Measurements from ENCODE around the gene CCT3. TPM values are rescaled to one million over a fixed set of nuclear protein-coding genes. Genes with fewer than 3 reads are reported as not detected.

The CCT3 gene
- total RNA-seq, 1 donor from 2014 or later = 109 TPM

DNA sequence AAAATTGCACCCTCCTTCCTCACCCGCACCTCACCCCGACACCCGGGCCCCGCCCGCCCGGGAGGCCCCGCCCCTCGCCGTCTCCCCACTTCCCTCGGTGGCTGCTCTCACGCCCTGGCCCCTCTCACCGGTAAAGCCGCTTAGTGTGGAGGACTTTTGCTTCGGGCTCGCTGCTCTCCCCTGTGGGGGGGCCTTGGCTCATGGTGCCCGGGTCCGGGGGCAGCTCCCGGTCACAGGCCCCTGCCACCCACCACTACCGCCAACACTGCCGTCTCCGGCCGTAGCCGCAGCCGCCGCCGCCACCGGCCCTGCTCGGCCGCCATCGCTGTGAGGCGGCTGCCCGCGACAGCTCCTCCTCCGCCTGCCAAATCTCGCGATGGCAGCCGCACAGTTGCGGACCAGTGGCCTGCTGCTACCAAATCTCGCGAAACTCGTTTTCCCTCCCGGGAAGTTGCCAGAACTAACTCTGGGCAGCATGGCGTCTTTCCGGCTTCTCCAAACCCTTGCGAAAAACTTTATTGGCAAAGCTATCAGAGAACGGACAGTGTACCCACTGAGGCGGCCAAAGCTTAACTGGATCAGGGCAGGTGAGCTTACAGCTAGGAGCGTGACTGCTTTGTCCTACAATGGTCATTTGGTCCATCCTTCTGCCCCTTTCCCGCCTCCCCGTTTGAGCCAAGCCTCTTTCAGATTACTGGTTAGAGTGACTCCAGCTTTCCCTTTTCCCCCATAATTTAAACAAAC lies 55.4 kb downstream of the CCT3 start, which contains the start of gene SMG5:
Gene SMG5 (minus strand): TSS at position 347 of the 744 bp plus-strand sequence. CDS start 145 bp downstream, at position 202.
- peak within 1 kb of the TSS; percentile 82 to 85 for H3K27ac ChIP-seq
- H3K9me3 ChIP-seq = no peaks in the 10 kb centered on the region
- DNase-seq (ENCODE audit: low spot score in 2 of 2) = peak; percentile 86 to 98
- peaks cover 6 to 11% of the 10 kb centered on the region in 2 donors for H3K36me3 ChIP-seq
- intact Hi-C loops (cut with DNase I) = loop anchor here (1.0 kb wide), 1 partner anchor 56 kb away; the partner anchor contains the start of genes CCT3 and TSACC
- H3K4me3 ChIP-seq = peak within 1 kb of the TSS; percentile 81 to 88
- peaks cover 0 to 13% of the 10 kb centered on the region in 2 donors for H3K4me1 ChIP-seq
- TF ChIP-seq, protein P1, sequence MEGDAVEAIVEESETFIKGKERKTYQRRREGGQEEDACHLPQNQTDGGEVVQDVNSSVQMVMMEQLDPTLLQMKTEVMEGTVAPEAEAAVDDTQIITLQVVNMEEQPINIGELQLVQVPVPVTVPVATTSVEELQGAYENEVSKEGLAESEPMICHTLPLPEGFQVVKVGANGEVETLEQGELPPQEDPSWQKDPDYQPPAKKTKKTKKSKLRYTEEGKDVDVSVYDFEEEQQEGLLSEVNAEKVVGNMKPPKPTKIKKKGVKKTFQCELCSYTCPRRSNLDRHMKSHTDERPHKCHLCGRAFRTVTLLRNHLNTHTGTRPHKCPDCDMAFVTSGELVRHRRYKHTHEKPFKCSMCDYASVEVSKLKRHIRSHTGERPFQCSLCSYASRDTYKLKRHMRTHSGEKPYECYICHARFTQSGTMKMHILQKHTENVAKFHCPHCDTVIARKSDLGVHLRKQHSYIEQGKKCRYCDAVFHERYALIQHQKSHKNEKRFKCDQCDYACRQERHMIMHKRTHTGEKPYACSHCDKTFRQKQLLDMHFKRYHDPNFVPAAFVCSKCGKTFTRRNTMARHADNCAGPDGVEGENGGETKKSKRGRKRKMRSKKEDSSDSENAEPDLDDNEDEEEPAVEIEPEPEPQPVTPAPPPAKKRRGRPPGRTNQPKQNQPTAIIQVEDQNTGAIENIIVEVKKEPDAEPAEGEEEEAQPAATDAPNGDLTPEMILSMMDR (IDR thresholded peaks at IDR 0.05) = no peak
- no peaks in the 10 kb centered on the region for H3K27me3 ChIP-seq

DNA sequence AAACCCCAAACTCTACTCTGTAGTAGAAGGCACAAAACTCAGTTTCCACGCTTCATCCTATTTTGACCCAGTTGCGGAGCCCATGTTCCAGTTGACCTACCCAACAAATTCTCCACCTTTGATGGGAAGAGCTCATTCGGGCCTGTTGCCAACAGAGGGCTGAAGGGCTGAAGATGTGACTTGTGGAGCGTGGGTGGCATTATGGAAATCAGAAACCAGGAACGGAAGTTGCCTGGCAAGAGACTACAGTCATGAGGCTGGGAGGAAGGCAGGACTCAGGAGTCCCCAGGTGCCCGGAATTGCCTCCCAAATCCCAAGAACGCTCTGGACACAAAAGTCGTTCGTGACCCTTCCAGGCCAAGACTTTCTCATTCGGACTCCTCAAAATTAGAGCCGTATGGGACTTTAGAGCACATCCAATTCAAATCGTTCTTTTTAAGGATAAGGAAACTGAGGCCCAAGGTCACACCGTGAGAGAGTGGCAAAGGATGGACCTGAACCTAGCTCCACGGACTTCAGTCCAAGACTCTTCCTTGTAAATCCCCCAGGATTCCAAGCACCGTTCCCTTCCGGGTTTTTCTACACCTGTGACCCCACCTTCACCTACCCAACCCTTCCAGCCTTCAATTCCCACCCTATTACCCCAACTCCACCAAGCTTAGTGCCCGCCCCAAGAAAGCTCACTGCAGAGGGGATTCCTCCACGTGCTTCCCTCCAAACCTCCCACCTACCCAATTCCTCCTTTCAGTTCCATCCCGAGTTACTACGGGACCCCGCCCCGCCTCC lies 56.2 kb downstream of the CCT3 start:
- DNase-seq (ENCODE audit: low spot score in 2 of 2) = no peak
- Histone ChIP-seq H3K36me3 (peaks cover 12 to 19% of the 10 kb centered on the region in 2 donors), H3K4me3 (peak overlapping the region; percentile 81 to 88), H3K9me3 (no peaks in the 10 kb centered on the region), H3K27me3 (no peaks in the 10 kb centered on the region), H3K4me1 (peaks cover 0 to 13% of the 10 kb centered on the region in 2 donors), H3K27ac (peak overlapping the region; percentile 82 to 85)
- intact Hi-C loops (cut with DNase I) = loop anchor here (1.0 kb wide), 1 partner anchor 56 kb away; the partner anchor contains the start of genes CCT3 and TSACC
- TF ChIP-seq, protein P1 (IDR thresholded peaks at IDR 0.05) = no peak

DNA sequence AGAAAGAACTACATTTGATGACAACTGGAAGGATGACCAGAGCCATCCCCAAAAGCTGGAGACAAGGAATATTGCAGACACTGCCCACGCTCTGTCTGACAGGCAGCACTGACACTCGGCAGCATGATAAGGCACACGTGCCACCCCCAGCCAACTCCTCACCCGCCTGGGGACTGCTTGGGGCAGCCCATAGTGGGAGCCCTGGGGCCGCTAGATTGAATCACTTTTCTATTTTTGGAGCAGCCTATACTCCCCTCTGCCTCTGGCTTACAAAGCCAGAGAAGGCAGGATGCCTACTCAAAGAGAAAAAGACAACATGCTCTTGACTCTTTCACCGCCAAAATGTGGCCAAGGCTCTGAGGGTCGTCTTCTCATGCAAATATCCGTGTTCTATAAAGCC lies 56.8 kb downstream of the CCT3 start:
- intact Hi-C loops (cut with DNase I) = no loop called here
- no peak for DNase-seq (ENCODE audit: low spot score in 2 of 2)
- H3K4me3 ChIP-seq = peak overlapping the region; percentile 81 to 88
- H3K27me3 ChIP-seq = no peaks in the 10 kb centered on the region
- H3K9me3 ChIP-seq = no peaks in the 10 kb centered on the region
- H3K27ac ChIP-seq = no peak overlapping the region
- H3K36me3 ChIP-seq = peaks cover 19 to 25% of the 10 kb centered on the region in 2 donors
- peaks cover 0 to 13% of the 10 kb centered on the region in 2 donors for H3K4me1 ChIP-seq
- TF ChIP-seq, protein P1 (IDR thresholded peaks at IDR 0.05) = no peak

DNA sequence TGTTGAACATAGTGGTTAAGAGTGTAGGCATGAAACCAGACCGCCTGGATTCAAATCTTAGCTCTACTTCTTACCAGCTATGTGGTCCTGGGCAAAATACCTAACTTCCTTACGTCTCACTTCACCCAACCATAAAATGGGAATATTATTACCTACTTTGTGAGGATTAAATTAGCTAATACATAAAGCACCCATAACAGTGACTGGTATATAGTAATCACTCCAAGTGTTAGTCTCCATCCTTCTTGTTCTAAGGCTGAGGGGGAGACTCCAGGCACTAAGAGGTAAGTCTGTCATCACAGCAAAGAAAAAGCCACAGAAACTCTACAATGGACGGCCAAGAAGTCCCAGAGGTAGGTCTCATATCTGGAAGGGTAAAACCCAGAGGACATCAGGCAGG lies 58.3 kb downstream of the CCT3 start:
- peaks cover 0 to 13% of the 10 kb centered on the region in 2 donors for H3K4me1 ChIP-seq
- intact Hi-C loops (cut with DNase I) = no loop called here
- H3K27ac ChIP-seq = no peak overlapping the region
- TF ChIP-seq, protein P1 (IDR thresholded peaks at IDR 0.05) = no peak
- no peaks in the 10 kb centered on the region for H3K27me3 ChIP-seq
- H3K36me3 ChIP-seq = peaks cover 32 to 39% of the 10 kb centered on the region in 2 donors
- H3K9me3 ChIP-seq = no peaks in the 10 kb centered on the region
- no peak overlapping the region for H3K4me3 ChIP-seq
- DNase-seq (ENCODE audit: low spot score in 2 of 2) = no peak

DNA sequence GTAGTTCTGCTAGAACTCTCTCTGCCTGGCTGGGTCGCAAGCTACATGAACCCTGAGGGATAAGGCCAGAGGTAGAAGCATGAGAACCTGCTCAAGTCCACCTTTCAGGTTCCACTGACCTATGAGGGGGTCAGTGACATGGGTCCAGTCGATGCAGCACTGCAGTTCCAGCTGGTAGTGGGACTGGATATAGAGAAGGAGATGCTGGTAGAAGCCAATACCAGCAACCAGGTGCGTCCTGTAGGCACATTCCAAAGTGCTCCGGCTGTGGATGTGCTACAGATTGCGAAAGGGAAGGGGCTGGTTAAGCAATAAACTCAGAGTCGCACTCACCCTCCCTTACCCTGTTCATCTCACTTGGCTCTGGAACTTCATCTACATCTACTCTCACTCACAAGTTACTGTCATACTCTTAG lies 61.1 kb downstream of the CCT3 start:
- Histone ChIP-seq H3K27me3 (no peaks in the 10 kb centered on the region), H3K4me1 (peaks cover 0 to 11% of the 10 kb centered on the region in 2 donors), H3K36me3 (peaks cover 61 to 68% of the 10 kb centered on the region in 2 donors), H3K4me3 (no peak overlapping the region), H3K27ac (no peak overlapping the region), H3K9me3 (no peaks in the 10 kb centered on the region)
- no peak for DNase-seq (ENCODE audit: low spot score in 2 of 2)
- intact Hi-C loops (cut with DNase I) = no loop called here
- TF ChIP-seq, protein P1 (IDR thresholded peaks at IDR 0.05) = no peak
